GM12878 (cell line): Measurements from ENCODE around the gene MAN2C1. TPM values are rescaled to one million over a fixed set of nuclear protein-coding genes. Genes with fewer than 3 reads are reported as not detected.
"Not testable (repeated sequence)": the region's sequence is repeated elsewhere in the genome, so short reads cannot be mapped to it uniquely, and the experiment has no call there.

Source experiments
- ATAC-seq: fragments of 200-7000 bp; cut with Tn5 transposase; 3 replicates; pipeline ENCODE4 v1.9.1; 2020; ENCODE audit warnings: mild to moderate bottlenecking, moderate library complexity
- BruUV-seq: library from RNA; stranded (reverse); fragments of 400-500 nt; replicated peaks from 2 replicates; lab custom pipeline; 2021; lab: Mats Ljungman, UMichigan
- CTCF ChIA-PET: fragments of 300-600 bp; sonication (Branson Sonifier 250); formaldehyde crosslinking; extraction: SDS; loops from one replicate; lab custom pipeline; 2021; ENCODE audit warnings: inconsistent platforms; lab: Yijun Ruan, JAX
- POLR2A ChIA-PET: fragments of 350-600 bp; formaldehyde crosslinking; extraction: SDS; loops from one replicate; lab custom pipeline; 2021; ENCODE audit warnings: inconsistent platforms; lab: Charles Lee
- RAD21 ChIA-PET: fragments of 300-600 bp; sonication (Branson Sonifier 250); formaldehyde crosslinking; loops from one replicate; lab custom pipeline; 2023; ENCODE audit warnings: antibody characterized with exemption; ENCODE audit not compliant: unreplicated experiment; lab: Charles Lee
- SMC1A ChIA-PET: fragments of 300-600 bp; sonication (Branson Sonifier 250); formaldehyde crosslinking; loops from one replicate; lab custom pipeline; 2023; ENCODE audit not compliant: unreplicated experiment, uncharacterized antibody; lab: Charles Lee
- DNase-seq: peaks from one replicate; pipeline ENCODE4 v3.0.0-alpha.2; 2011; ENCODE audit warnings: low read depth, low spot score
- FAIRE-seq: peaks from 3 replicates; lab custom pipeline; 2011; peaks lifted over from hg19 to GRCh38; lab: Jason Lieb, UNC
- H2AFZ ChIP-seq: 2 replicates; pipeline ENCODE4 v1.6.0; 2011; ENCODE audit warnings: low read depth, low read length, control low read depth; ENCODE audit not compliant: control insufficient read depth
- H3K27ac ChIP-seq: 2 replicates; pipeline ENCODE4 v1.5.1; 2011; ENCODE audit warnings: control low read depth; ENCODE audit not compliant: control insufficient read depth, insufficient read depth
- H3K27me3 ChIP-seq, 2 experiments: replicated peaks in 1 of 2; 2 replicates each; pipeline versions ENCODE4 v1.6.0 to v1.6.1; 2011; ENCODE audit warnings: low read length in 1 of 2; ENCODE audit not compliant: control insufficient read depth in 2 of 2, insufficient read depth in 2 of 2
- H3K36me3 ChIP-seq, 2 experiments: 2 replicates each; pipeline ENCODE4 v1.5.1; 2011; ENCODE audit warnings: low read length in 1 of 2; ENCODE audit not compliant: control insufficient read depth in 2 of 2, insufficient read depth in 2 of 2
- H3K4me1 ChIP-seq: 2 replicates; pipeline ENCODE4 v1.6.1; 2011; ENCODE audit warnings: mild to moderate bottlenecking, low read length, moderate library complexity, mixed read lengths; ENCODE audit not compliant: control insufficient read depth, insufficient read depth
- H3K4me2 ChIP-seq: 2 replicates; pipeline ENCODE4 v1.6.0; 2011; ENCODE audit warnings: control low read depth; ENCODE audit not compliant: control insufficient read depth, insufficient read depth
- H3K4me3 ChIP-seq: fragments of 200-600 bp; sonication (generic); 2 replicates; pipeline ENCODE4 v1.5.1; 2016
- H3K79me2 ChIP-seq: 2 replicates; pipeline ENCODE4 v1.6.0; 2011; ENCODE audit warnings: low read length; ENCODE audit not compliant: control insufficient read depth, insufficient read depth
- H3K9ac ChIP-seq: 2 replicates; pipeline ENCODE4 v1.8.0; 2011; ENCODE audit warnings: low read length, control low read depth, mixed read lengths; ENCODE audit not compliant: control insufficient read depth, insufficient read depth
- H3K9me3 ChIP-seq: replicated peaks from 3 replicates; pipeline ENCODE4 v1.5.1; 2011; ENCODE audit warnings: mild to moderate bottlenecking, low read length; ENCODE audit not compliant: control insufficient read depth, insufficient read depth
- H4K20me1 ChIP-seq: 2 replicates; pipeline ENCODE4 v1.6.0; 2011; ENCODE audit not compliant: control insufficient read depth, insufficient read depth
- NFIC ChIP-seq: IDR thresholded peaks from 2 replicates; pipeline ENCODE4 v1.6.1; 2012; ENCODE audit warnings: low read depth, mild to moderate bottlenecking, inconsistent platforms, low read length, moderate library complexity
- ZNF24 ChIP-seq: fragments of 450-650 bp; IDR thresholded peaks from 2 replicates; pipeline ENCODE4 v1.6.1; 2017; ENCODE audit warnings: antibody characterized with exemption, mild to moderate bottlenecking
- WGBS: methylation state at CpG from one replicate; pipeline ENCODE4 v1.1.6; 2016; ENCODE audit warnings: low lambda C conversion rate; ENCODE audit not compliant: insufficient replicate concordance, insufficient coverage; ENCODE audit errors: missing lambda C conversion rate; 5-methylcytosine and 5-hydroxymethylcytosine counted together
- in situ Hi-C: fragments of 300-500 bp; cut with MboI; formaldehyde crosslinking; loops from 9 replicates; pipeline ENCODE4 v1.14.3; 2018; ENCODE audit warnings: mixed read lengths
- intact Hi-C: fragments of 100-400 bp; cut with micrococcal nuclease; formaldehyde crosslinking; loops from one replicate; pipeline ENCODE4 v1.14.2; 2022; ENCODE audit not compliant: unreplicated experiment
- polyA plus RNA-seq, 11 experiments: library from polyadenylated mRNA; depleted of rRNA in 4 of 11; unstranded in 6 of 11; stranded (reverse) in 5 of 11; fragments of >200 nt; fragmentation: Nextera tagmentation in 4 of 11; fragmentation: Illumina TruSeq in 1 of 11; extraction: Ambion mirVana in 4 of 11; extraction: Trizol in 1 of 11; gene quantifications; 1 replicate in 1 of 11; 2 replicates in 10 of 11; pipeline versions ENCODE4 v1.2.1 to v1.2.3, GENCODE V29; 2011 to 2016; ENCODE audit warnings: inconsistent platforms in 2 of 11, missing spikeins in 2 of 11, low read depth in 1 of 11
- total RNA-seq, 4 experiments: library from RNA; depleted of rRNA in 3 of 4; stranded (reverse); fragments of >200 nt in 3 of 4; fragmentation: Illumina TruSeq in 1 of 4; extraction: Trizol in 1 of 4; gene quantifications; 2 replicates each; pipeline versions ENCODE4 v1.2.1 to v1.2.3, GENCODE V29; 2013 to 2021
- TF ChIP-seq, protein P1 (sequence below): IDR thresholded peaks from 2 replicates; pipeline ENCODE4 v1.6.1; 2012; ENCODE audit warnings: mild to moderate bottlenecking, low read depth, low read length

Gene MAN2C1
- total and polyA plus RNA-seq, 10 of the 15 experiments (the other 5 are each of a cell fraction or from before 2014, with no cell fraction given), result 1.4 to 111 (median 42.2) TPM

- BruUV-seq, H3K79me2 ChIP-seq, CTCF ChIA-PET, H3K4me1 ChIP-seq, H2AFZ ChIP-seq, intact Hi-C loops, H3K4me2 ChIP-seq, in situ Hi-C loops, H3K9me3 ChIP-seq, SMC1A ChIA-PET, H4K20me1 ChIP-seq, H3K4me3 ChIP-seq, H3K36me3 ChIP-seq, POLR2A ChIA-PET, H3K9ac ChIP-seq, FAIRE-seq, RAD21 ChIA-PET, H3K27ac ChIP-seq, ATAC-seq, H3K27me3 ChIP-seq, DNase-seq: not testable (repeated sequence)
- WGBS, result 30% methylated on average over 1 of the region's 1 CpG
Observed at GRCh38 chr15:75312548-75312947, 55.9 kb downstream of the MAN2C1 start.

DNA sequence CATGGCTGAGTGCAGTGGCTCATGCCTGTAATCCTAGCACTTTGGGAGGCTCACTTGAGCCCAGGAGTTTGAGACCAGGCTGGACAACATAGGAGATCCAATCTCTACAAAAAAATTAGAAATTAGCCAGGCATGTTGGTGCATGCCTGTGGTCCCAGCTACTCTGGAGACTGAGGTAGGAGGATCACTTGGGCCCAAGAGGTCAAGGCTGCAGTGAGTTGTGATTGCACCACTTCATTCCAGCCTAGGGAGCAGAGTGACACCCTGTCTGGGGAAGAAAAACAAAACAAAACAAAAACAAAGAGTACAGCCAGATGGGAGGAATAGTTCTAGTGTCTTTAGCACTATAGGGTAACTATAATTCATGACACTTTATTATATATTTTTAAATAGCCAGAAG is 58.7 kb downstream of the MAN2C1 start:
- CTCF ChIA-PET, result no interaction called here
- ATAC-seq (no peak), FAIRE-seq (no peak)
- no peak overlapping the region for H3K4me3 ChIP-seq
- no TSS peak for BruUV-seq
- H3K4me1 ChIP-seq, result no peaks in the 10 kb centered on the region
- in situ Hi-C loops, result loop anchor here (10.0 kb wide), 2 partner anchors 285 to 1245 kb away; partner anchors contain the start of gene PPCDC
- TF ChIP-seq ZNF24 (no peak), NFIC (no peak)
- TF ChIP-seq, protein P1, sequence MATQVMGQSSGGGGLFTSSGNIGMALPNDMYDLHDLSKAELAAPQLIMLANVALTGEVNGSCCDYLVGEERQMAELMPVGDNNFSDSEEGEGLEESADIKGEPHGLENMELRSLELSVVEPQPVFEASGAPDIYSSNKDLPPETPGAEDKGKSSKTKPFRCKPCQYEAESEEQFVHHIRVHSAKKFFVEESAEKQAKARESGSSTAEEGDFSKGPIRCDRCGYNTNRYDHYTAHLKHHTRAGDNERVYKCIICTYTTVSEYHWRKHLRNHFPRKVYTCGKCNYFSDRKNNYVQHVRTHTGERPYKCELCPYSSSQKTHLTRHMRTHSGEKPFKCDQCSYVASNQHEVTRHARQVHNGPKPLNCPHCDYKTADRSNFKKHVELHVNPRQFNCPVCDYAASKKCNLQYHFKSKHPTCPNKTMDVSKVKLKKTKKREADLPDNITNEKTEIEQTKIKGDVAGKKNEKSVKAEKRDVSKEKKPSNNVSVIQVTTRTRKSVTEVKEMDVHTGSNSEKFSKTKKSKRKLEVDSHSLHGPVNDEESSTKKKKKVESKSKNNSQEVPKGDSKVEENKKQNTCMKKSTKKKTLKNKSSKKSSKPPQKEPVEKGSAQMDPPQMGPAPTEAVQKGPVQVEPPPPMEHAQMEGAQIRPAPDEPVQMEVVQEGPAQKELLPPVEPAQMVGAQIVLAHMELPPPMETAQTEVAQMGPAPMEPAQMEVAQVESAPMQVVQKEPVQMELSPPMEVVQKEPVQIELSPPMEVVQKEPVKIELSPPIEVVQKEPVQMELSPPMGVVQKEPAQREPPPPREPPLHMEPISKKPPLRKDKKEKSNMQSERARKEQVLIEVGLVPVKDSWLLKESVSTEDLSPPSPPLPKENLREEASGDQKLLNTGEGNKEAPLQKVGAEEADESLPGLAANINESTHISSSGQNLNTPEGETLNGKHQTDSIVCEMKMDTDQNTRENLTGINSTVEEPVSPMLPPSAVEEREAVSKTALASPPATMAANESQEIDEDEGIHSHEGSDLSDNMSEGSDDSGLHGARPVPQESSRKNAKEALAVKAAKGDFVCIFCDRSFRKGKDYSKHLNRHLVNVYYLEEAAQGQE, result no peak
- TF ChIP-seq, all 136 proteins: peak for 0
- ChIA-PET RAD21 (no interaction called here), POLR2A (no interaction called here), SMC1A (interaction anchor here (1.4 kb wide), 1 partner anchor 18 kb away, joined by 3 read pairs; no protein-coding TSS in a partner anchor)
- Histone ChIP-seq H3K9me3 (no peaks in the 10 kb centered on the region), H4K20me1 (no peaks in the 10 kb centered on the region), H3K79me2 (no peaks in the 10 kb centered on the region), H2AFZ (no peak overlapping the region), H3K27ac (no peak overlapping the region), H3K36me3 (no peaks in the 10 kb centered on the region), H3K4me2 (no peak overlapping the region), H3K9ac (no peak overlapping the region), H3K27me3 (no peaks in the 10 kb centered on the region)
- intact Hi-C loops, result no loop called here
- no peak for DNase-seq
